CD4-positive, alpha-beta T cell treated with Interleukin-4 for 1 hour (primary cell): Measurements from ENCODE around the gene MAGI1.

Experiments used
- DNase-seq, 2 donors: peaks; one replicate each; pipeline ENCODE4 v3.0.0-alpha.2; 2020 to 2022

Gene MAGI1

GRCh38 chr3:65828706-65829105 lies 210.0 kb downstream of the MAGI1 start:
- no peak for DNase-seq

- no peak for DNase-seq
These were observed 211.6 kb downstream of the MAGI1 start for GRCh38 chr3:65827076-65827475.

GRCh38 chr3:65824166-65824565 lies 214.6 kb downstream of the MAGI1 start:
- no peak for DNase-seq

- DNase-seq, result no peak
These were observed 218.1 kb downstream of the MAGI1 start for GRCh38 chr3:65820600-65820999.

GRCh38 chr3:65819896-65820295 lies 218.8 kb downstream of the MAGI1 start:
- DNase-seq, result no peak

GRCh38 chr3:65817553-65818126 lies 221.1 kb downstream of the MAGI1 start:
- DNase-seq, result no peak

GRCh38 chr3:65816208-65816607 lies 222.5 kb downstream of the MAGI1 start:
- no peak for DNase-seq

GRCh38 chr3:65814845-65815578 lies 223.7 kb downstream of the MAGI1 start:
- no peak for DNase-seq

- DNase-seq, result no peak
These were observed 226.8 kb downstream of the MAGI1 start for GRCh38 chr3:65811892-65812291.

GRCh38 chr3:65811086-65811761 lies 227.5 kb downstream of the MAGI1 start:
- no peak for DNase-seq

GRCh38 chr3:65810302-65810701 lies 228.4 kb downstream of the MAGI1 start:
- DNase-seq, result no peak

- no peak for DNase-seq
These were observed 229.0 kb downstream of the MAGI1 start for GRCh38 chr3:65809641-65810150.

GRCh38 chr3:65808824-65809223 lies 229.9 kb downstream of the MAGI1 start:
- no peak for DNase-seq

- no peak for DNase-seq
These were observed 230.3 kb downstream of the MAGI1 start for GRCh38 chr3:65808407-65808806.

GRCh38 chr3:65807225-65807624 lies 231.5 kb downstream of the MAGI1 start:
- DNase-seq, result no peak

GRCh38 chr3:65806600-65806999 lies 232.1 kb downstream of the MAGI1 start:
- no peak for DNase-seq

- DNase-seq, result no peak
These were observed 242.0 kb downstream of the MAGI1 start for GRCh38 chr3:65796676-65797075.

- DNase-seq, result no peak
These were observed 243.6 kb downstream of the MAGI1 start for GRCh38 chr3:65795166-65795565.

GRCh38 chr3:65793495-65794200 lies 245.1 kb downstream of the MAGI1 start:
- no peak for DNase-seq

GRCh38 chr3:65788461-65788860 lies 250.3 kb downstream of the MAGI1 start:
- DNase-seq, result no peak

GRCh38 chr3:65787827-65788226 lies 250.9 kb downstream of the MAGI1 start:
- no peak for DNase-seq

- no peak for DNase-seq
These were observed 251.4 kb downstream of the MAGI1 start for GRCh38 chr3:65787340-65787739.

GRCh38 chr3:65786890-65787289 lies 251.8 kb downstream of the MAGI1 start:
- no peak for DNase-seq
